ENCODE results near the gene CSRP3.

DNA sequence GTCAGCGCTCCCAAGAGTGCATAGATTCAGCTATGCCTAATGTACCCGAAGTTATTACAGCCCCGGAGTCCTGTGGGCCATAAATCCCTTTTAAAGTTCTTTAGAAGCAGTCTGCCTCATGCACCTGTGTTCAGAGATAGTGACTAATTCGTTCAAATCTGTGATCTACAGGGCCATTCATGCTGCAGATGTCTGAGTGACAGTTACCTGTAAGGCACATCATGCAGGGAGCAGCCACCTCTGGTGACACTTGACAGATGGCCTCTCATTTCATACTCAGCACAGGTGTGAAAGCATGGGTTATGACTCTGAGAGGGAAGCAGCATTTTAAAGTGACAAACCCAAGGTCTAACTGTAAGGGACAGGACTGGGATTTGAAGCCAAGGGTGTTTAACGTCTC lies 41.4 kb upstream of the CSRP3 start:
- TF ChIP-seq, protein P1, sequence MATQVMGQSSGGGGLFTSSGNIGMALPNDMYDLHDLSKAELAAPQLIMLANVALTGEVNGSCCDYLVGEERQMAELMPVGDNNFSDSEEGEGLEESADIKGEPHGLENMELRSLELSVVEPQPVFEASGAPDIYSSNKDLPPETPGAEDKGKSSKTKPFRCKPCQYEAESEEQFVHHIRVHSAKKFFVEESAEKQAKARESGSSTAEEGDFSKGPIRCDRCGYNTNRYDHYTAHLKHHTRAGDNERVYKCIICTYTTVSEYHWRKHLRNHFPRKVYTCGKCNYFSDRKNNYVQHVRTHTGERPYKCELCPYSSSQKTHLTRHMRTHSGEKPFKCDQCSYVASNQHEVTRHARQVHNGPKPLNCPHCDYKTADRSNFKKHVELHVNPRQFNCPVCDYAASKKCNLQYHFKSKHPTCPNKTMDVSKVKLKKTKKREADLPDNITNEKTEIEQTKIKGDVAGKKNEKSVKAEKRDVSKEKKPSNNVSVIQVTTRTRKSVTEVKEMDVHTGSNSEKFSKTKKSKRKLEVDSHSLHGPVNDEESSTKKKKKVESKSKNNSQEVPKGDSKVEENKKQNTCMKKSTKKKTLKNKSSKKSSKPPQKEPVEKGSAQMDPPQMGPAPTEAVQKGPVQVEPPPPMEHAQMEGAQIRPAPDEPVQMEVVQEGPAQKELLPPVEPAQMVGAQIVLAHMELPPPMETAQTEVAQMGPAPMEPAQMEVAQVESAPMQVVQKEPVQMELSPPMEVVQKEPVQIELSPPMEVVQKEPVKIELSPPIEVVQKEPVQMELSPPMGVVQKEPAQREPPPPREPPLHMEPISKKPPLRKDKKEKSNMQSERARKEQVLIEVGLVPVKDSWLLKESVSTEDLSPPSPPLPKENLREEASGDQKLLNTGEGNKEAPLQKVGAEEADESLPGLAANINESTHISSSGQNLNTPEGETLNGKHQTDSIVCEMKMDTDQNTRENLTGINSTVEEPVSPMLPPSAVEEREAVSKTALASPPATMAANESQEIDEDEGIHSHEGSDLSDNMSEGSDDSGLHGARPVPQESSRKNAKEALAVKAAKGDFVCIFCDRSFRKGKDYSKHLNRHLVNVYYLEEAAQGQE (IDR thresholded peaks at IDR 0.05; ENCODE audit: borderline replicate concordance), result no peak
- TF ChIP-seq, protein P2, sequence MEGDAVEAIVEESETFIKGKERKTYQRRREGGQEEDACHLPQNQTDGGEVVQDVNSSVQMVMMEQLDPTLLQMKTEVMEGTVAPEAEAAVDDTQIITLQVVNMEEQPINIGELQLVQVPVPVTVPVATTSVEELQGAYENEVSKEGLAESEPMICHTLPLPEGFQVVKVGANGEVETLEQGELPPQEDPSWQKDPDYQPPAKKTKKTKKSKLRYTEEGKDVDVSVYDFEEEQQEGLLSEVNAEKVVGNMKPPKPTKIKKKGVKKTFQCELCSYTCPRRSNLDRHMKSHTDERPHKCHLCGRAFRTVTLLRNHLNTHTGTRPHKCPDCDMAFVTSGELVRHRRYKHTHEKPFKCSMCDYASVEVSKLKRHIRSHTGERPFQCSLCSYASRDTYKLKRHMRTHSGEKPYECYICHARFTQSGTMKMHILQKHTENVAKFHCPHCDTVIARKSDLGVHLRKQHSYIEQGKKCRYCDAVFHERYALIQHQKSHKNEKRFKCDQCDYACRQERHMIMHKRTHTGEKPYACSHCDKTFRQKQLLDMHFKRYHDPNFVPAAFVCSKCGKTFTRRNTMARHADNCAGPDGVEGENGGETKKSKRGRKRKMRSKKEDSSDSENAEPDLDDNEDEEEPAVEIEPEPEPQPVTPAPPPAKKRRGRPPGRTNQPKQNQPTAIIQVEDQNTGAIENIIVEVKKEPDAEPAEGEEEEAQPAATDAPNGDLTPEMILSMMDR (IDR thresholded peaks at IDR 0.05; ENCODE audit: poor library complexity, severe bottlenecking), result no peak
- TF ChIP-seq EP300 (conservative IDR thresholded peaks at IDR 0.05; ENCODE audit: poor library complexity, severe bottlenecking) (no peak), EZH2 (IDR thresholded peaks at IDR 0.05; ENCODE audit: borderline replicate concordance, insufficient read depth, low read length, poor library complexity, severe bottlenecking) (no peak), TAF1 (IDR thresholded peaks at IDR 0.05; ENCODE audit: low read depth) (no peak), POLR2AphosphoS5 (IDR thresholded peaks at IDR 0.05) (no peak), RAD21 (conservative IDR thresholded peaks at IDR 0.05) (no peak), MXI1 (conservative IDR thresholded peaks at IDR 0.05; ENCODE audit: poor library complexity, severe bottlenecking) (no peak)
